CD14-positive monocyte (primary cell): ENCODE data around the gene GRID1. TPM values are rescaled to one million over a fixed set of nuclear protein-coding genes. Genes with fewer than 3 reads are reported as not detected.

Source experiments
- DNase-seq, 3 donors: peaks; one replicate each; pipeline ENCODE4 v3.0.0-alpha.2; 2011 to 2022
- H2AFZ ChIP-seq: 2 replicates; pipeline ENCODE4 v1.6.0; 2012; ENCODE audit warnings: mild to moderate bottlenecking, low read depth, low read length, inconsistent platforms; ENCODE audit not compliant: insufficient read depth, poor library complexity, severe bottlenecking
- H3K27ac ChIP-seq, 2 donors: 1 replicate in 1 of 2; 2 replicates in 1 of 2; pipeline ENCODE4 v1.5.1; 2012 to 2013; ENCODE audit warnings: low read length in 2 of 2, control low read depth in 1 of 2, inconsistent platforms in 1 of 2, low read depth in 1 of 2, mild to moderate bottlenecking in 1 of 2
- H3K27me3 ChIP-seq, 2 donors: one replicate each; pipeline versions ENCODE4 v1.6.0 to v1.6.1; 2011 to 2013; ENCODE audit warnings: low read length in 2 of 2; ENCODE audit not compliant: control insufficient read depth in 2 of 2, insufficient read depth in 2 of 2
- H3K36me3 ChIP-seq, 2 donors: replicated peaks in 1 of 2; 1 replicate in 1 of 2; 2 replicates in 1 of 2; pipeline versions ENCODE4 v1.5.1 to v1.6.1; 2012 to 2013; ENCODE audit warnings: low read length in 2 of 2, control low read depth in 1 of 2, inconsistent platforms in 1 of 2, mild to moderate bottlenecking in 1 of 2; ENCODE audit not compliant: insufficient read depth in 2 of 2, control insufficient read depth in 1 of 2
- H3K4me1 ChIP-seq, 2 donors: 1 replicate in 1 of 2; 2 replicates in 1 of 2; pipeline versions ENCODE4 v1.5.1 to v1.6.1; 2012 to 2013; ENCODE audit warnings: low read length in 2 of 2, control low read depth in 1 of 2, inconsistent platforms in 1 of 2, mild to moderate bottlenecking in 1 of 2, moderate library complexity in 1 of 2; ENCODE audit not compliant: insufficient read depth in 2 of 2, control insufficient read depth in 1 of 2
- H3K4me2 ChIP-seq: replicated peaks from 2 replicates; pipeline ENCODE3; 2012; ENCODE audit warnings: low read length, moderate library complexity, mild to moderate bottlenecking; ENCODE audit not compliant: poor library complexity, severe bottlenecking; ENCODE audit errors: extremely low read depth
- H3K4me3 ChIP-seq, 3 experiments: fragments of 200-600 bp in 1 of 3; sonication (generic) in 1 of 3; replicated peaks in 1 of 3; 1 replicate in 2 of 3; 2 replicates in 1 of 3; pipeline ENCODE4 v1.5.1; 2011 to 2013; ENCODE audit warnings: low read length in 3 of 3, mild to moderate bottlenecking in 3 of 3, control low read depth in 2 of 3, low read depth in 2 of 3, inconsistent platforms in 1 of 3, moderate library complexity in 1 of 3
- H3K79me2 ChIP-seq: 2 replicates; pipeline ENCODE4 v1.6.0; 2012; ENCODE audit warnings: mild to moderate bottlenecking, control low read depth, inconsistent platforms, low read length, moderate library complexity; ENCODE audit not compliant: insufficient read depth
- H3K9ac ChIP-seq: 2 replicates; pipeline ENCODE4 v1.6.0; 2017; ENCODE audit warnings: low read length, mild to moderate bottlenecking; ENCODE audit not compliant: insufficient read depth, poor library complexity, severe bottlenecking
- H3K9me3 ChIP-seq, 2 donors: replicated peaks in 1 of 2; 1 replicate in 1 of 2; 2 replicates in 1 of 2; pipeline versions ENCODE4 v1.5.1 to v1.6.1; 2012 to 2013; ENCODE audit warnings: low read length in 2 of 2, control low read depth in 1 of 2; ENCODE audit not compliant: control insufficient read depth in 1 of 2, insufficient read depth in 1 of 2
- H4K20me1 ChIP-seq: 2 replicates; pipeline ENCODE4 v1.6.0; 2012; ENCODE audit warnings: mild to moderate bottlenecking, low read length, control low read depth, moderate library complexity; ENCODE audit not compliant: insufficient read depth
- H3K27ac Mint-ChIP-seq, 7 donors: one replicate each; pipeline ENCODE4 v1.8.0; 2020; ENCODE audit warnings: mild to moderate bottlenecking in 7 of 7, mixed read lengths in 7 of 7, moderate library complexity in 6 of 7, inconsistent platforms in 2 of 7
- H3K27me3 Mint-ChIP-seq, 3 donors: one replicate each; pipeline ENCODE4 v1.8.0; 2021 to 2022; ENCODE audit warnings: low read depth in 3 of 3, mild to moderate bottlenecking in 3 of 3, mixed read lengths in 3 of 3, moderate library complexity in 3 of 3, inconsistent platforms in 1 of 3
- H3K36me3 Mint-ChIP-seq, 2 donors: one replicate each; pipeline ENCODE4 v1.8.0; 2020; ENCODE audit warnings: mixed read lengths in 2 of 2, inconsistent platforms in 1 of 2, mild to moderate bottlenecking in 1 of 2
- H3K4me1 Mint-ChIP-seq: one replicate; pipeline ENCODE4 v1.8.0; 2020; ENCODE audit warnings: mild to moderate bottlenecking, mixed read lengths
- H3K4me3 Mint-ChIP-seq, 2 donors: one replicate each; pipeline ENCODE4 v1.8.0; 2020; ENCODE audit warnings: mild to moderate bottlenecking in 2 of 2, mixed read lengths in 2 of 2, moderate library complexity in 1 of 2
- H3K9me3 Mint-ChIP-seq, 7 donors: one replicate each; pipeline ENCODE4 v1.8.0; 2020 to 2022; ENCODE audit warnings: mixed read lengths in 7 of 7, mild to moderate bottlenecking in 6 of 7, moderate library complexity in 6 of 7, inconsistent platforms in 2 of 7
- CTCF ChIP-seq: fragments of 200-600 bp; IDR thresholded peaks from one replicate; pipeline ENCODE4 v1.8.0; 2022; ENCODE audit warnings: antibody characterized with exemption, mild to moderate bottlenecking
- WGBS: methylation state at CpG from one replicate; pipeline ENCODE4 v1.1.5; 2013; ENCODE audit warnings: missing lambda C conversion rate; ENCODE audit not compliant: insufficient coverage; 5-methylcytosine and 5-hydroxymethylcytosine counted together
- intact Hi-C, 2 donors: fragments of 100-400 bp; cut with micrococcal nuclease; formaldehyde crosslinking; loops; one replicate each; pipeline versions ENCODE4 v1.15.0 to v1.15.1; 2023
- polyA plus RNA-seq, 3 donors: library from polyadenylated mRNA; depleted of rRNA in 1 of 3; unstranded in 2 of 3; stranded (reverse) in 1 of 3; fragments of 300-500 nt in 2 of 3; fragments of >200 nt in 1 of 3; fragmentation: Illumina TruSeq in 2 of 3; gene quantifications; 1 replicate in 2 of 3; 2 replicates in 1 of 3; pipeline ENCODE4 v1.2.3, GENCODE V29; 2012 to 2021

The GRID1 gene
- polyA plus RNA-seq, 3 donors = not detected

- 89% methylated on average over 3 of the region's 9 CpGs for WGBS
- no peaks in the 10 kb centered on the region for H3K4me1 ChIP-seq
- Mint-ChIP-seq H3K27me3 (peaks cover 0 to 1% (median 0%) of the 10 kb centered on the region in 3 donors), H3K9me3 (peaks cover 10 to 31% (median 20%) of the 10 kb centered on the region in 7 donors), H3K27ac (no peak overlapping the region), H3K36me3 (no peaks in the 10 kb centered on the region), H3K4me3 (no peak overlapping the region), H3K4me1 (no peaks in the 10 kb centered on the region)
- H3K4me2 ChIP-seq = no peak overlapping the region
- H2AFZ ChIP-seq = no peak overlapping the region
- H4K20me1 ChIP-seq = no peaks in the 10 kb centered on the region
- H3K4me3 ChIP-seq = no peak overlapping the region
- peaks cover 11 to 40% of the 10 kb centered on the region in 2 donors for H3K9me3 ChIP-seq
- intact Hi-C loops = no loop called here
- no peak overlapping the region for H3K27ac ChIP-seq
- no peaks in the 10 kb centered on the region for H3K36me3 ChIP-seq
- no peak for TF ChIP-seq CTCF
- no peaks in the 10 kb centered on the region for H3K79me2 ChIP-seq
- no peak for DNase-seq
- H3K9ac ChIP-seq = no peak overlapping the region
- no peaks in the 10 kb centered on the region for H3K27me3 ChIP-seq
These were observed 509.3 kb downstream of the GRID1 start for GRCh38 chr10:85857305-85857704.

- Histone ChIP-seq H2AFZ (no peak overlapping the region), H3K9ac (no peak overlapping the region), H3K27me3 (no peaks in the 10 kb centered on the region), H3K79me2 (no peaks in the 10 kb centered on the region), H3K27ac (no peak overlapping the region), H3K4me3 (no peak overlapping the region), H4K20me1 (no peaks in the 10 kb centered on the region), H3K36me3 (no peaks in the 10 kb centered on the region), H3K4me1 (no peaks in the 10 kb centered on the region), H3K4me2 (no peak overlapping the region), H3K9me3 (peaks cover 11 to 54% of the 10 kb centered on the region in 2 donors)
- H3K4me1 Mint-ChIP-seq = no peaks in the 10 kb centered on the region
- WGBS = 97% methylated on average over 5 of the region's 6 CpGs
- peaks cover 7 to 31% (median 26%) of the 10 kb centered on the region in 7 donors for H3K9me3 Mint-ChIP-seq
- intact Hi-C loops = no loop called here
- no peak overlapping the region for H3K27ac Mint-ChIP-seq
- H3K27me3 Mint-ChIP-seq = peaks cover 0 to 1% (median 0%) of the 10 kb centered on the region in 3 donors
- no peak overlapping the region for H3K4me3 Mint-ChIP-seq
- H3K36me3 Mint-ChIP-seq = no peaks in the 10 kb centered on the region
- TF ChIP-seq CTCF = no peak
- no peak for DNase-seq
These were observed 514.7 kb downstream of the GRID1 start for GRCh38 chr10:85851934-85852333.
